ENCODE results near the gene OTOP2. TPM values are rescaled to one million over a fixed set of nuclear protein-coding genes. Genes with fewer than 3 reads are reported as not detected.

Gene OTOP2, protein sequence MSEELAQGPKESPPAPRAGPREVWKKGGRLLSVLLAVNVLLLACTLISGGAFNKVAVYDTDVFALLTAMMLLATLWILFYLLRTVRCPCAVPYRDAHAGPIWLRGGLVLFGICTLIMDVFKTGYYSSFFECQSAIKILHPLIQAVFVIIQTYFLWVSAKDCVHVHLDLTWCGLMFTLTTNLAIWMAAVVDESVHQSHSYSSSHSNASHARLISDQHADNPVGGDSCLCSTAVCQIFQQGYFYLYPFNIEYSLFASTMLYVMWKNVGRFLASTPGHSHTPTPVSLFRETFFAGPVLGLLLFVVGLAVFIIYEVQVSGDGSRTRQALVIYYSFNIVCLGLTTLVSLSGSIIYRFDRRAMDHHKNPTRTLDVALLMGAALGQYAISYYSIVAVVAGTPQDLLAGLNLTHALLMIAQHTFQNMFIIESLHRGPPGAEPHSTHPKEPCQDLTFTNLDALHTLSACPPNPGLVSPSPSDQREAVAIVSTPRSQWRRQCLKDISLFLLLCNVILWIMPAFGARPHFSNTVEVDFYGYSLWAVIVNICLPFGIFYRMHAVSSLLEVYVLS
- total RNA-seq: not detected
- long read RNA-seq: 0 reads

DNA sequence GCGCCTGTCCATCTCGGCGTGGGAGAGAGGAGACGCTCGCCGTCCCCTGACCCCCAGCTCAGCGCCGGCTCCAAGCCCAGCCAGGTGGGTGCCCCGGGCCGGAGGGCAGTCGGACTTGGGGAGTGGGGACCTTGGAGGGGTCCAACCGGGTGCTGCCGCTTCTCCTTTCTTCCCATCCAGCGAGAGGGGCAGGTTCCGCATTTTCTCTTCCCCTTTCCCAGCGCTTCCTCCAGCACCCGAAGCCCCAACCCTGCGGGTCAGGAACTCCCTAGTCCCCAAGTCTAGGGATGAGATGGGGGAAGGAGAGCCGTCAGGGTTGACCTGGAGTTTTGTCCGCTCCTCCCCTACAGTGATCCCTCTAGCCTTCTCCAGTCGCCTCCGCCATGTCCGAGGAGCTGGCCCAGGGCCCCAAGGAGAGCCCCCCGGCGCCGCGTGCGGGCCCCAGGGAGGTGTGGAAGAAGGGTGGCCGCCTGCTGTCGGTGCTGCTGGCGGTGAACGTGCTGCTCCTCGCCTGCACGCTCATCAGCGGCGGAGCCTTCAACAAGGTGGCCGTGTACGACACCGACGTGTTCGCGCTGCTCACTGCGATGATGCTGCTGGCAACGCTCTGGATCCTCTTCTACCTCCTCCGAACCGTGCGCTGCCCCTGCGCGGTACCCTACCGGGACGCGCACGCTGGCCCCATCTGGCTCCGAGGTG lies at the start of gene OTOP2:
Gene OTOP2 (plus strand): TSS at position 24 of the 699 bp plus-strand sequence. CDS start 360 bp downstream, at position 384.
- no peak for DNase-seq (ENCODE audit: low spot score)

DNA sequence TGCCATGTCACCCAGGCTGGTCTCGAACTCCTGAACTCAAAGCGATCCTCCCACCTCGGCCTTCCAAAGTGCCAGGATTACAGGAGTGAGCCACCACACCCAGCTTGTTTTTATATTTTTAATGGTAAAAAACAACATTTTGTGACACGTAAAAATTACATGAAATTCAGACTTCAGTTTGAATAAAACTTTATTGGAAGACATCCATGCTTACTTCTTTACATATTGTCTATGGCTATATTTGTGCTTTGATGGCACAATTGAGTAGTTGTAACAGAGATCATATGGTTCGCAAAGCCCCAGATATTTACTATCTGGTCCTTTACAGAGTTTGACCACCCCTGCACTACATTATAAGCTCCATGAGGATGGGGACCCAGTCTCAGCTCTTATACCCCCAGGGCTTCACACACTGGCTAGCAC lies 49.4 kb upstream of the OTOP2 start:
- no peak for DNase-seq (ENCODE audit: low spot score)

DNA sequence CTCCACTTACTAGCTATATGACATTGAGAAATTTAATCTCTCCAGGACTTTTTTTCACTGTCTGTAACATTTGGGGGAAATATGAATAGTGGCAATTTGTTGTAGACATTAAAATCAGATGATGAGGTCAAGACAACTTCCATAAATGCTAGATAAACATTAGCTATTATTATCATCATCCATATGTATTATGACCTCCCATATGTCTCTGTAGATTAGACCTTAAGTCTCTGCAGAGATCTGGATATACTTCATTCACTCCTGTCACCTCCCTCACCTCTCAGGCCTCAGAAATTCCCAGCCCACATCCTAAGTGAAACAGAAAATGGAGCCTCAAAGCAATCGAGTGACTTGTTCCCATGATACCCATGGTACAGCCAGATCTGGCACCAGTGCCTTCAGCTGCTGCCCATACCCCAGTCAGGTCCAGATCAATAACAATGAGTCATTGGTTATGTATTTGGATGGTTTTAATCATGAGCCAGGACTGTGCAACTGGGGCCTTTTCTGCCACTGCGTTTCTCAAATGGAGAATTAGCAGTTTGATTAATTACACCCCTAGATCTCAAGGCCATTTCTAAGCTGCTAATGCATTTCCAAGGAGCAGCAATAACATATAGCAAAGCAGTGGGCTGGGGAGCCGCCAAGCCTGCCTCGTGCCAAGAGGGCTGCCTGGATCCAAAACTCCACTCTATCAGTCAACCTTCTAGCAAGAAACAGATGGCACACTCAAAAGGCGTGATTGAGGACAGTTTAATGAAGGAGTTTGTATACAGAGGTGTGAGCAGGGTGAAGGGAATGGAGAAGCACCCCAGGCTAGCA lies 48.7 kb upstream of the OTOP2 start:
- DNase-seq (ENCODE audit: low spot score): no peak

DNA sequence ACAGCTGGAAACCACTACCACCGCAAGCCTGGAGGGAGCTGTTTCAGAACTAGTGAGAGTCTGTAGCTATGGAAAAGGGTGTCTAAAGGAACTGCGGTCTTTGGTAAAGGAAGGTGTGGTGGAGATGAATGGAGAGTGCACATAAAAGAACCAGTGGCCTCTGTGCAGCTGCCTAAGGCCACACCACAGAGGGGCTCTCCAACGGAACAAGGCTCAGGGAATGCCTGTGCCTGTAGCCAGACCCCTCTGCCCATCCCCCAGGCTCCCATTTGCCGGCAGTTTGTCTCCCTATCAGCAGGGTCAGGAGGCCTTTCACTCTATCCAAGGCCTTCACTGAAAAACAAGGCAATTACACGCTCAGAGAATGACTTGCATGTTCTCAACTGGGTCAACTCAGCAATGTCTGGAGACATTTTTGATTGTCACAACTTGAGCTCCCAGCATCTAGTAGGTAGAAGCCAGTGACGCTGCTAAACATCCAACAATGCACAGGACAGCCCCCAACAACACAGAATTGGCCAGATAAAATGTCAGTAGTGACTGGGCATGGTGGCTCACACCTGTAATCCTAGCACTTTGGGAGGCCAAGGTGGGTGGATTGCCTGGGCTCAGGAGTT lies 48.0 kb upstream of the OTOP2 start:
- no peak for DNase-seq (ENCODE audit: low spot score)

DNA sequence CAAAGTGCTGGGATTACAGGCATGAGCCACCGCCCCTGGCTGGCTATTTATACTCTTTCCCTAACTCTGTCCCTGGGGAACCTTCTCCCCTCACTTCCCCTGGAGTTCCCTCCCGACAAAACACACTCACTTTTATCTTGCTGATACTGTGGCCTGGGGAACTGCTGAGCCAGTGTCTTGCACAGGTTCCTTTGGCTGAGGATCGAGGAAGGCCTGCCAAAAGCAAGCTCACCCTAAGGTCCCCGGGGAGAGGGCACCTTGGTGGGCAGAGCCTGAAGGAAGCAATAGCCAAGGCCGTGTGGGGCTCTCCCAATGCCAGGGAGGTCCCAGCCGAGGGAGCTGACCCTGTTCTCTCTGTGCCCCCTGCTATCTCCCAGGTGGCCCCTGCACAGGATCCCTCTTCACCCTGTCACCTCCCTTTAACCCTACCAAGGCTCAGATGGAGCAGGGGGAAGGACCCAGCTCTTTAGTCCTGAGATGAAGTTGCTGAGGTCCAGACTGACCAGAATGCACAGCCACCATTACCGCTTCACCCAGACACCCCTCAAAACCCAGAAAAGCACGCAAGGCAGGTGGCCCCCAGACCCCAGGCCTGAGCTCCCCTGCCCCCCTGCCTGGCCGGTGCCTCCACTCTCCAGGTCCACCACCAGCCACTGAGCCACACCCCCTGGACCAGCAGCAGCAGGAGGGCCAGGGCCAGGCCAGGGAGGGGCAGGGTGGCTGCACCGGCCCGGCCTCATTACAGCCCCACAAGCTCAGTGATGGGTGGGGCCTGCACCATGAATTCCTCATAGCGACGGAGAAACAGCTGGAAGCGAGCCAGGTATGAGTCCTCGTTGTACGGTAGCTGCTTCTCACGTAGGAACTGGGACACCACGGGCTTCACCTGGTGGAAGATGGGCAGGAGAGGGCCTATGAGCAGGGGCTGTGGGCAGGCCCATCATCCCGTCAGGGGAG lies 46.2 kb upstream of the OTOP2 start:
- no peak for DNase-seq (ENCODE audit: low spot score)

DNA sequence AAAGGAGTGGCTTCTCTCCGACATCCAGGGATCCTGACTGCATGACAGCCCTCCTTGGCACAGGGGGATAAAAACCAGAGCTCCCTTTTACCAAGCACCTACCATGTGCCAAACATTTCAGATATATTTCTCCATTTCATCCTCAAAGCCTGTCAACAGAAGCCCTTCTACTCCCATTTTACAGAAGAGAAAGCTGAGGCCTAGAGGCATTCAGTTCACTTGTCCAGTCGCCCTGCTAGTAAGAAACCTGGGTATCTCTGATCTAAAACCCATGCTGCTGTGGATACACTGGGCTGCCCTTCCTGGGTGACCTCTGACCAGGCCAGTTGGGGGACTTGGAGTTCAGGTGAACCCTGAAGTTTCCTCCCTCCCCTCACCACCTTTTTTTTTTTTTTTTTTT lies 45.4 kb upstream of the OTOP2 start:
- no peak for DNase-seq (ENCODE audit: low spot score)

DNA sequence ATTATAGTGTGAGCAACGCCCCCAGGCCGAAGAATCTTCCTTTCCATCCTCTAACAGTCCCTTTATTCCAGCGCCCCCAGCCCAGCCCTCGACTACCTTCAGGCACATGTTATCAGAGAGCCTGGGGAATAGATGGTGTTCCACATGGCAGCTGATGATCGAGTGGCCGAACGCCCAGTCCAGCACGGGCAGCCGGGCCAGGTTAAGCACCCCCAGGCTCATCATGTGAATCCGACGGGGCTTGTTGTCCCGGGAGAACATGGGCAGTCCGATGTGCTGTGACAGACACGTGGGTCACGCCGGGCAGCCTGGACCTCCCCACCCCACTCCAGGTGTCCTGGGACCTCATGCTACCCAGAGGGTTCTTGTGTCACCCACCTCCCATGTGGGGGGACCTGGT lies 44.8 kb upstream of the OTOP2 start:
- DNase-seq (ENCODE audit: low spot score): no peak

DNA sequence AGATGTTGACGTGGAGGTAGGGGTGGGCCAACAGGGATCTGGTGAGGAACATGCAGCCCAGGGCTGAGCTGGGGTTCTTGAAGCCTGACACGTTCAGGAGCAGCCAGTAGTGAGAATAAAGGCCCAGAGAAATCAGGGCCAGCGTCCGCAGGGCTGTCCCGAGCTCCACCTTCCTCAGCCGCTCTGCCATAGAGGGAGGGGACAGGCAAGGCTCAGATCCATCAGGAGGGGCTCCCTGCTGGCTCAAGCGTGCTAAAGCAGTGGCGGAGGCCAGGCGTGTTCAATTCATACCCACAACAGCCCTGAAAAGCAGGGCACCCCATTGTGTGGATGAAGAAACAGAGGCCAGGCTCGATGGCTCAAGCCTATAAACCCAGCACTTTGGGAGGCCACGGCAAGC lies 43.0 kb upstream of the OTOP2 start:
- no peak for DNase-seq (ENCODE audit: low spot score)

DNA sequence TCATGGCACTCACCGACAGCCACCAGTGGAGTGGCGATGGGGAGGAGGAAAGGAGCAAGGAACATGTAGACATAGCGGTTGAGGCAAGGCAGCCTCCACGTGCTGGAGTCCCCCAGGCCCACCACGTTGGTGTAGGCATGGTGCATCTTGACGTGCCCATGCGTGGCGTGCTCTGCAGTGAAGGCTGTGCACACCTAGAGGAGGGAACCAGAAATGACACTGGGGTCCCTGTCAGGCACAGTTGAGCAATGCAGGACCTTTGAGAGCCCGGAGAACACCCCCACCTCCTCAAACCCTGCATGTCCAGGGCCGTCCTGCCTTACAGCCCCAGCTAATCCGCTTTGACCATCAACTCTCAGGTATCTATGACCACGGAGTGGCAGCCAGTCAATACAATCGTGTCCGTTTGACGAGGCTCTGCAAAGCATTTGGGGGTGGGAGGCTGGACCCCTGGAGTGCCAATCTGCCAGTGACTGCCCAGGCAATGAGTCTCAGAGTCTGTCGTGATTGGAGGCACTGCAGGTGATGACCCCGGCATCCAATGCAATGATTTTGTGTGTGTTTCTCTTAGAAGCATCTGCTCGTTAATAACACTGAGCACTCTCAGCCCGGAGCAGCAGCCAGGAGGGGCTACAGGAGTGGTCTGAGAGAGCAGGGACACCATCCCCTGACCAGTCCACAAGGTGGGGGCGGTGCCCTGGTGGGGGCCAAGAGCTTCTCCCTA lies 41.4 kb upstream of the OTOP2 start:
- DNase-seq (ENCODE audit: low spot score): no peak

DNA sequence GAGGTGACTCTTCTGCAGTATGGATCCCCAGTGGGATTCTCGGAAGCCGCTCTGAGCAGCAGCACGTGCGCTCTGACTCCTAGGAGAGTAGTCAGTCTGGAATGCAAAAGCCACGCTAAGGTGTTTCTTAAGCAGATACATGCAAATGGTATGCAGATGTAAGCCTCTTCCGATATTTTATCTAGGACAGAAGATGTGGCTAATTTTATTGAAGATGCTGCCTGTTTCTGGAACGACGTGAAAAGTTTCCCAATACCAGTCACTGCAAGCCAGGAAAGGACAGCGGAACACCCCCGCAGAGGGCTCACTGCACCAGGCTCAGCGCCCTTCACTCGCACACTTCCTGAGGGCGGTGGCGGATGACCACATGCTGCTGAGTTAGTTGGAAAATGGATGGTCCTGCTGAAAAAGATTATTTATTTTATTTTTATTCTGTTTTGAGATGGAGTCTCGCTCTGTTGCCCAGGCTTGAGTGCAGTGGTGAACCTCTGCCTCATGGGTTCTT lies 40.8 kb upstream of the OTOP2 start:
- no peak for DNase-seq (ENCODE audit: low spot score)

DNA sequence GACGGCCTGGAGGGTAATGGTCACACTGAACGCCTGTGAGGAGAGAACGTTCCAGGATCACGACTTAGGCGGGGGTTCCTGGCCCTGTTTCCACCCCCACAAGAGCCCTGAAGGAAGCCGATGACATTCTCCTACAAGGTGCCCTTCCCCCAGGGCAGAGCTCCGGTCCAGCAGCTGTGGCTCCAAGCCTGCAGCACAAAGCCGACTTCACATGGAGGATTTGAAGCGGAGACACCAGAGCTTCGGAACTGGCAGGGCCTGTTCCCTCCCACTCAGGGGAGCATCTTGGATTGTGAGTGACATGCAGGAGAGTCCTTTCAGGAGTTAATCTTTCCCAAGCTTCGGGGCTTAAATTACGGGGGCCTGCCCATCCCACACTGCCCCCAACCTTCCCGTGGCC lies 35.6 kb upstream of the OTOP2 start:
- DNase-seq (ENCODE audit: low spot score): no peak

DNA sequence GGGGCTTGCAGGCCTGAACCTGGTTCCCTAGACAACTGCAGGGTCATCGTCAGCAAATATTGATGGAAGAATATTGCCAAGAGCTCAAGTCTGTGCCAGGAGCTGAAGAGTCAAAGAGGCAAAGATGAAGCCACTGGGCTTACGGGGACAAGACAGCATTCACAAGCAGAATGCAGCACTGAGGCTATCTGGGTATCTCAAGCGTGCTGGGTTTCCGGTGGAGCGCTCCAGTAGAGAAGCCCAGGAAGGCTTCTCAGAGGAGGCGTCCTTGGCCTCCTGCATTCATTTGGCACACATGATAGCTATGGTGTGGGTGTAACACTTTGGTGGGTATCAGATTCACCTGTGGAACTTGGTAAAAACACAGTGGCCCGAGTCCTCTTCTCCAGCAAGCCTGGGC lies 33.5 kb upstream of the OTOP2 start:
- no peak for DNase-seq (ENCODE audit: low spot score)

DNA sequence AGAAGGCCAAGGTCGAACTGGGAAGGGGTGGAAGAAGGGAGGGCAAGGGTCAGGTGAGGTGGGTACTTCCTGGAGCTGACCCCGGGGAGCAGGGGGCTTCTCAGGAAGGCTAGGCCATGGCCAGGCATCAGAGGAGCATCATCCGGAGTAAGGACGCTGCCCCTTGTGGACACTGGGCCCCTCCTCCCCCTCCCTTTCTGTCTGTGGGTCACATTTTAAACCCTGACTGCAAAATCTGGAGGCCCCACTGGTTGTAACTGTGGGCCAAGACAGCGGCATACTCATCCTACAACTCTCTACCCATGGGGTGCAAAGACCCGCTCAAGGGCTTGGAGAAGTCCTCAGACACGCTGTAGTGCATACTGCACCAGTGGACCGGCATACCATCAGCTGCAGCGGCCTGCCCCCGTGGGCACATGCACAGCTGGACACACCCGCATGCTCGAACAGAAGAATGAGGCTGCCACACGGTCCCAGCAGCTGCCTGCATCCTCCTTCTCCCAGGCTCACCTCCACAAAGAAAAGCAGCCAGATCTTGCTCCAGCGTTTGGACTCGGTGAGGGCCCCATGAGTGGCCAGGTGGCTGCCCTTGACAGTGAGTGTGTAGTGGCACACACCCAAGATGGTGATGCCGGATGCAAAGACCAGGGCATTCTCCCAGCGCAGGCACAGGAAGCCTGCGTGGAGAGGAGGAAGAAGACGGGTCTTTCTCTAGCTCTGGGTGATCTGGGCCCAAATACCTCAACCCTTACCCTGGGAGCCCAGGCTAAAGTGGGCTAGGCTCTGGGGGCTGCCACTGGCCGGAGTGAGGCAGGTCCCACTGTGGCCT lies 31.8 kb upstream of the OTOP2 start:
- DNase-seq (ENCODE audit: low spot score): no peak

DNA sequence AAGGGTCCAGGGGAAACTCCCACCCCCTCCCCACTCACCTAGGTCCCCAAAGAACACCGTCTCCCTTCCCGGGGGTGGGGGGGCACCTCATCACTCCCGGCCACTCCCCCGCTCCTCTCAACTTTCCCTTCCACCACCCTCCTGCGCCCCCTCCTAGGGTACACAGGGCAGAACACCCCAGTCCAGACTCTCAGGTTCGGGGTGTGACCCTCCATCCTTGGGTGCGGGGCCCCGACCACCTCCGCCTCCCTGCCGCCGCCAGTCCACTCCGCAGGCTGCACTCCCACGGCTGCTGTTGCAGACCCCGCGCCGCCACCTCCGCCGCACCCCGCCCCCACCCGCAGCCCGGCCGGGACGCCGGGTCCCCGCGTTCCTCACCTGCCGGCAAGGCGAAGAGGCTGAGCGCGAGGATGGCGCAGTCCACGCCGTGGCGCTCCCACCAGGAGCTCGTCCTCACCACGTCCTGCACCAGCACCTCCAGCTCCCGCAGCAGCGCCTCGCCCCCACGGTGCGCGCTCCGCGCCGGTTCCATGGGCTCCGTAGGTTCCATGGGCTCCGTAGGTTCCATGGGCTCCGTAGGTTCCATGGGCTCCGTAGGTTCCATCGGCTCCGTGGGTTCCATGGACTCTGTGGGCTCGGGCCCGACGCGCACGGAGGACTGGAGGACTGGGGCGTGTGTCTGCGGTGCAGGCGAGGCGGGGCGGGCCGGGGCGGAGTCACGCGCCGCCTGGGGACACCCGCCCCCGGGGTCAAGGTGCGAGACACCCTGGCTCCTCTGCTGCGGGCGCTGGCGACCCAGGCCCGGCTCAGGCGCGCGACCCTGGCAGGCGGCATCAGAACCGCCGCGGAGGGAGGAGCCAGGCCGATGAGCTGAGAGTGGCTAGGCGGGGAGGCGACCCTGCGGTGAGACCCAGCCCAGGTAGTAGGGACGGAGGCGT lies 30.8 kb upstream of the OTOP2 start, which contains the start of gene FADS6:
Gene FADS6 (minus strand): TSS at position 660 of the 938 bp plus-strand sequence. CDS start 38 bp downstream, at position 622.
- no peak for DNase-seq (ENCODE audit: low spot score)

DNA sequence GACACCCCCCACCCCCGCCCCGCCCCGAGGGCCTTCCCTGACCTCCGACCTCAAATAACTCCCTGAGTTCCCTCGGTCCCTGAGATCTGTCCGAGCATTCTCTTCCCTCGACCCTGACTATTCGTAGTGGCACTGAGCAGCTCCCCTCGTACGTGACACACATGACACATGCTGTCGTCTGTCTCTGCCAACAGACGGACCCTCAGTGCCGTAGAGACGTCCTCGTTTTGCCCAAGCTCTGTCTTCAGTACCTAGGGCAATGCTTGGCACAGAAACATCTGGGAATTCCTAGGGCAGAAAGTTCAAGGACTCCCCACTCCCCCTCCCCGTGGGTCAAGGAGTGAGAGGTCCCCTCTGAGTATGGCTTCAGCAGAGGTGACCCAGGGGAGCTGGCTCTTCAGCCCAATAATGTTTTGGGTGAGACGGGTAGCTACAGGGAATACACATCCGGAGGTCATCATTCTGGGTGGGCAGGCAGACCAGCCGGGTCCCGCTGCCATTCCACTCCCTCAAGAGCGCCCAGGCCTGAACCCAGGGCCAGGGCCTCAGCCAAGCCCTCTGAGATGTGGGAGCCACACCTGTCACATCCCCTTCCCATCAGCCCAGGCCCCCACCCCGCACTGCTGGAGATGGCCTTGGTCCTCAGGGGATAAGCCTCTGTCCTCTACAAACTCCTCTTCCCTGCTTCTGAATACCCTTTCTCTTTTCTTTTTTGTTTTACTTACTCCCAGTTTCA lies 30.0 kb upstream of the OTOP2 start:
- no peak for DNase-seq (ENCODE audit: low spot score)

DNA sequence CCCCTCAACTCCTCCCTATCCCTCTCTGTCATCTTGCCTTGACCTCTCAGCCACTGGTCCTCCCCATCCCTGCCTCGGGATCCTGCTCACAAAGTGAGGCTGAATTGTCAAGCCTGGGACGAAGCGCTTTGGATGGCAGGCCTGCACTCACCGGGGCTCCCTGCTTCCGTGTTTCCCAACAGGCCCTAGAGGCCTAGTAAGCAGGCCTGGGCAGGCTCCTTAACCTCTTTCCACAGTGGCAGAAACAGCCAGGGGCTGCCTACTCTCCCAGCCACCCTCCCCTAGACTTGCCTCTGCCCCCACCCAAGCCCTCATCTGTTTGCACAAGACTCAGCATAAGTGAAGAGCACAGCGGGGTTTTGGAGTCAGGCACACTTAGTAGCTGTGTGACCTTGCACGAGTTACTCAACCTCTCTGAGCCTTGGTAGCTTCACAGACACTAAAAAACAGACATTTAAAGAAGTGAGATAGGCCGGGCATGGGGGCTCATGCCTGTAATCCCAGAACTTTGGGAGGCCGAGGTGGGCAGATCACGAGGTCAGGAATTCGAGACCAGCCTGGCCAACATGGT lies 25.6 kb upstream of the OTOP2 start:
- no peak for DNase-seq (ENCODE audit: low spot score)
